ENCODE measurements around the gene GAS7.

DNA sequence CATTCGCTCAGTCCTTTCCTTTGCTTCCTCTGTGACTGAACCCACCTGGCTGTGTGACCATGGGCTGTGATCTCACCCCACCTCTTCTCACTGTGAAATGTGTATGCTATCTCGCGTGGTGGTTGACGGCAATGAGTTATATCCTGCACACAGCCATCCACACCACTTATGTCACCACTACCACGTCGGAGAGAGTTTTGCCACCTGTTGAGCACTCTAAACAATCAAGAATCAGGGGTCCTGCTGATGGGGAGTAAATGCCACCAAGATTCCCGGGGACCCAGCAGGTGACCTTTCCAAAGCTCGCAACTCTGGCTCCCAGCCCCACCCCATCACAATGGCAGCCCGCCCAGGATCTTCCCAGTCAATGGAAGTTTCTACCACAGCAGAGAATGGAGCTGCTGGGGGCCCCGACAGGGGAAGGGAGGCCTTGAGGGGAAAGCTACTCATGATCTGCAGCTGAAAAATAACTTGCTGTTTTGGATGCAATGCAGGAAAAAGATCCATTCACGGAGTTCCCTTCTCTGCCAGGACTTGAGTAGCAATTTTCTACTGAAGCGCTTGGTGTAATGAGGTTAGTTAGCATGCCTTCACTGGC lies 267.2 kb downstream of the GAS7 start:
- TF ChIP-seq, protein P1, sequence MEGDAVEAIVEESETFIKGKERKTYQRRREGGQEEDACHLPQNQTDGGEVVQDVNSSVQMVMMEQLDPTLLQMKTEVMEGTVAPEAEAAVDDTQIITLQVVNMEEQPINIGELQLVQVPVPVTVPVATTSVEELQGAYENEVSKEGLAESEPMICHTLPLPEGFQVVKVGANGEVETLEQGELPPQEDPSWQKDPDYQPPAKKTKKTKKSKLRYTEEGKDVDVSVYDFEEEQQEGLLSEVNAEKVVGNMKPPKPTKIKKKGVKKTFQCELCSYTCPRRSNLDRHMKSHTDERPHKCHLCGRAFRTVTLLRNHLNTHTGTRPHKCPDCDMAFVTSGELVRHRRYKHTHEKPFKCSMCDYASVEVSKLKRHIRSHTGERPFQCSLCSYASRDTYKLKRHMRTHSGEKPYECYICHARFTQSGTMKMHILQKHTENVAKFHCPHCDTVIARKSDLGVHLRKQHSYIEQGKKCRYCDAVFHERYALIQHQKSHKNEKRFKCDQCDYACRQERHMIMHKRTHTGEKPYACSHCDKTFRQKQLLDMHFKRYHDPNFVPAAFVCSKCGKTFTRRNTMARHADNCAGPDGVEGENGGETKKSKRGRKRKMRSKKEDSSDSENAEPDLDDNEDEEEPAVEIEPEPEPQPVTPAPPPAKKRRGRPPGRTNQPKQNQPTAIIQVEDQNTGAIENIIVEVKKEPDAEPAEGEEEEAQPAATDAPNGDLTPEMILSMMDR (IDR thresholded peaks at IDR 0.05), result no peak
- TF ChIP-seq, protein P2, sequence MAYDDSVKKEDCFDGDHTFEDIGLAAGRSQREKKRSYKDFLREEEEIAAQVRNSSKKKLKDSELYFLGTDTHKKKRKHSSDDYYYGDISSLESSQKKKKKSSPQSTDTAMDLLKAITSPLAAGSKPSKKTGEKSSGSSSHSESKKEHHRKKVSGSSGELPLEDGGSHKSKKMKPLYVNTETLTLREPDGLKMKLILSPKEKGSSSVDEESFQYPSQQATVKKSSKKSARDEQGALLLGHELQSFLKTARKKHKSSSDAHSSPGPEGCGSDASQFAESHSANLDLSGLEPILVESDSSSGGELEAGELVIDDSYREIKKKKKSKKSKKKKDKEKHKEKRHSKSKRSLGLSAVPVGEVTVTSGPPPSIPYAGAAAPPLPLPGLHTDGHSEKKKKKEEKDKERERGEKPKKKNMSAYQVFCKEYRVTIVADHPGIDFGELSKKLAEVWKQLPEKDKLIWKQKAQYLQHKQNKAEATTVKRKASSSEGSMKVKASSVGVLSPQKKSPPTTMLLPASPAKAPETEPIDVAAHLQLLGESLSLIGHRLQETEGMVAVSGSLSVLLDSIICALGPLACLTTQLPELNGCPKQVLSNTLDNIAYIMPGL (CRISPR knock-in tag; IDR thresholded peaks at IDR 0.05), result no peak
- TF ChIP-seq NR1H2 (CRISPR knock-in tag; IDR thresholded peaks at IDR 0.05), result no peak
- no peak for TF ChIP-seq MXD4 (CRISPR knock-in tag; IDR thresholded peaks at IDR 0.05; ENCODE audit: borderline replicate concordance)
- TF ChIP-seq ZNF232 (CRISPR knock-in tag; IDR thresholded peaks at IDR 0.05), result no peak
- TF ChIP-seq, protein P3, sequence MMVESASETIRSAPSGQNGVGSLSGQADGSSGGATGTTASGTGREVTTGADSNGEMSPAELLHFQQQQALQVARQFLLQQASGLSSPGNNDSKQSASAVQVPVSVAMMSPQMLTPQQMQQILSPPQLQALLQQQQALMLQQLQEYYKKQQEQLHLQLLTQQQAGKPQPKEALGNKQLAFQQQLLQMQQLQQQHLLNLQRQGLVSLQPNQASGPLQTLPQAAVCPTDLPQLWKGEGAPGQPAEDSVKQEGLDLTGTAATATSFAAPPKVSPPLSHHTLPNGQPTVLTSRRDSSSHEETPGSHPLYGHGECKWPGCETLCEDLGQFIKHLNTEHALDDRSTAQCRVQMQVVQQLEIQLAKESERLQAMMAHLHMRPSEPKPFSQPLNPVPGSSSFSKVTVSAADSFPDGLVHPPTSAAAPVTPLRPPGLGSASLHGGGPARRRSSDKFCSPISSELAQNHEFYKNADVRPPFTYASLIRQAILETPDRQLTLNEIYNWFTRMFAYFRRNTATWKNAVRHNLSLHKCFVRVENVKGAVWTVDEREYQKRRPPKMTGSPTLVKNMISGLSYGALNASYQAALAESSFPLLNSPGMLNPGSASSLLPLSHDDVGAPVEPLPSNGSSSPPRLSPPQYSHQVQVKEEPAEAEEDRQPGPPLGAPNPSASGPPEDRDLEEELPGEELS (CRISPR knock-in tag; IDR thresholded peaks at IDR 0.05), result no peak
- TF ChIP-seq, protein P4, sequence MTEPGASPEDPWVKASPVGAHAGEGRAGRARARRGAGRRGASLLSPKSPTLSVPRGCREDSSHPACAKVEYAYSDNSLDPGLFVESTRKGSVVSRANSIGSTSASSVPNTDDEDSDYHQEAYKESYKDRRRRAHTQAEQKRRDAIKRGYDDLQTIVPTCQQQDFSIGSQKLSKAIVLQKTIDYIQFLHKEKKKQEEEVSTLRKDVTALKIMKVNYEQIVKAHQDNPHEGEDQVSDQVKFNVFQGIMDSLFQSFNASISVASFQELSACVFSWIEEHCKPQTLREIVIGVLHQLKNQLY (CRISPR knock-in tag; IDR thresholded peaks at IDR 0.05), result no peak

Measured in WTC11 (cell line).